Cardiac fibroblast (primary cell): ENCODE results near the gene RNASE8.

Source experiments
- DNase-seq, 2 donors: peaks; one replicate each; pipeline versions ENCODE4 v3.0.0 to v3.0.0-alpha.2; 2010; ENCODE audit warnings: low read depth in 2 of 2
- H3K4me3 ChIP-seq, 2 donors: replicated peaks in 1 of 2; 1 replicate in 1 of 2; 2 replicates in 1 of 2; pipeline ENCODE4 v1.5.1; 2011; ENCODE audit warnings: low read depth in 2 of 2, low read length in 2 of 2, mild to moderate bottlenecking in 2 of 2, moderate library complexity in 1 of 2
- CTCF ChIP-seq: IDR thresholded peaks from one replicate; pipeline ENCODE4 v1.5.1; 2011; ENCODE audit warnings: low read depth, mild to moderate bottlenecking, low read length, inconsistent platforms

Gene RNASE8

GRCh38 chr14:21029917-21030316, 27.7 kb upstream of the RNASE8 start, which contains the start of gene TPPP2:
TSS of gene TPPP2 (plus strand) at chr14:21030217. CDS start at chr14:21030582, 365 bp downstream.
- no peak for TF ChIP-seq CTCF
- no peak within 1 kb of the TSS for H3K4me3 ChIP-seq
- DNase-seq = no peak

GRCh38 chr14:21030531-21030930, 27.1 kb upstream of the RNASE8 start:
- H3K4me3 ChIP-seq = no peak overlapping the region
- no peak for TF ChIP-seq CTCF
- no peak for DNase-seq

- TF ChIP-seq CTCF = no peak
- no peak overlapping the region for H3K4me3 ChIP-seq
- no peak for DNase-seq
Observed at GRCh38 chr14:21032326-21033132, 25.1 kb upstream of the RNASE8 start.

- TF ChIP-seq CTCF = no peak
- no peak for DNase-seq
- no peak overlapping the region for H3K4me3 ChIP-seq
Observed at GRCh38 chr14:21033133-21033698, 24.4 kb upstream of the RNASE8 start.

GRCh38 chr14:21034707-21035106, 22.9 kb upstream of the RNASE8 start, which contains the start of gene RNASE13:
TSS of gene RNASE13 (minus strand) at chr14:21034807. CDS start at chr14:21034288, 519 bp downstream.
- no peak for DNase-seq
- H3K4me3 ChIP-seq = no peak within 1 kb of the TSS
- no peak for TF ChIP-seq CTCF

GRCh38 chr14:21036751-21037150, 20.9 kb upstream of the RNASE8 start:
- no peak for TF ChIP-seq CTCF
- no peak for DNase-seq

More at GRCh38 chr14:21036751-21037150, 20.9 kb upstream of the RNASE8 start:
- no peak overlapping the region for H3K4me3 ChIP-seq
